Activated naive CD4-positive, alpha-beta T cell treated with anti-CD3 and anti-CD28 coated beads, Interleukin-2, amount 10 ng/mL, durations not matched to agents 7 days and 5 days (primary cell): Measurements from ENCODE around the gene SCEL.
"Not testable (repeated sequence)": the region's sequence is repeated elsewhere in the genome, so short reads cannot be mapped to it uniquely, and the experiment has no call there.

Source experiments
- CTCF ChIA-PET: fragments of 350-600 bp; sonication (Branson Sonifier 250); formaldehyde crosslinking; loops from one replicate; lab custom pipeline; 2021; ENCODE audit warnings: antibody characterized with exemption; lab: Charles Lee
- DNase-seq: peaks from one replicate; pipeline ENCODE4 v3.0.0-alpha.2; 2020
- H3K27ac Mint-ChIP-seq: one replicate; pipeline ENCODE4 v1.8.0; 2021; ENCODE audit warnings: mild to moderate bottlenecking, moderate library complexity, mixed read lengths
- H3K27me3 Mint-ChIP-seq: one replicate; pipeline ENCODE4 v1.8.0; 2021; ENCODE audit warnings: mild to moderate bottlenecking, mixed read lengths
- H3K36me3 Mint-ChIP-seq: one replicate; pipeline ENCODE4 v1.8.0; 2021; ENCODE audit warnings: mixed read lengths
- H3K4me1 Mint-ChIP-seq: one replicate; pipeline ENCODE4 v1.8.0; 2021; ENCODE audit warnings: mixed read lengths
- H3K4me3 Mint-ChIP-seq: one replicate; pipeline ENCODE4 v1.8.0; 2021; ENCODE audit warnings: mild to moderate bottlenecking, moderate library complexity, mixed read lengths
- H3K9me3 Mint-ChIP-seq: one replicate; pipeline ENCODE4 v1.8.0; 2021; ENCODE audit warnings: mixed read lengths

Gene SCEL

DNA sequence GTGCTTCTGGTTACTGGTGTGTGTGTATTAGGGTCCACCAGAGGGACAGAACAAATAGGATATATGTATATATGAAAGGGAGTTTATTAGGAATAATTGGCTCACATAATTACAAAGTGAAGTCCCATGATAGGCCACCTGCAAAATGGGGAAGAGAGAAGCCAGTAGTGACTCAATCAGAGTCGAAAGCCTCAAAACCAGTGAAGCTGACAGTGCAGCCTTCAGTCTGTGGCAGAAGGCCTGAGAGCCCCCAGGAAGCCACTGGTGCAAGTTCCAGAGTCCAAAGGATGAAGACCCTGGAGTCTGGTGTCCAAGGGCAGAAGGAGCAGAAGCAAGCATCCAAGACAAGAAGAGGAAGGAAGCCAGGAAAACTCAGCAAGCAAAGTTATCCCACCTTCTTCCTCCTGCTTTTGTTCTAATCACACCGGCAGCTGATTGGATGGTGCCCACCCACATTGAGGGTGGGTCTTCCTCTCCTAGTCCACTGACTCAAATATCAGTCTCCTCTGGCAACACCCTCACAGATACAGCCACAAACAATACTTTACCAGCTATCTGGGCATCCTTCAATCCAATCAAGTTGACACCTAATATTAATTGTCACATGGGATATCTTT, 21.7 kb upstream of the SCEL start:
- CTCF ChIA-PET: no interaction called here
- Mint-ChIP-seq H3K36me3 (no peaks in the 10 kb centered on the region), H3K9me3 (no peaks in the 10 kb centered on the region), H3K27ac (no peak overlapping the region), H3K4me1 (no peaks in the 10 kb centered on the region), H3K27me3 (no peaks in the 10 kb centered on the region), H3K4me3 (no peak overlapping the region)
- no peak for DNase-seq

DNA sequence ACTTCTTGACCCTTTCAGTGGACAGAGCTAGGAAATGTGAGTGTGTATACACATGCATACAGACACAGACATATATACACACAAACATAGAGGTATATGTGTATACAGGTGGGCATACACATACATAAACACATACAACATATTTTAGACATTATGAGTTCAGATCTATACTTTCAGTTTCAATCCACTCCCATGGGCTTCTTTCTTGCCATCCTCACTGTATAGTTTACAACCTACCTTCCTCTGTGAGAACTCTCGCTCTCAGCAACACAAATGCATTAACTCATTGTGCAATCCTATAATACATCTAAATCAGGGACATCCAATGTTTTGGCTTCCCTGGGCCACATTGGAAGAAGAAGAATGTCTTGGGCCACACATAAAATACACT, 21.2 kb upstream of the SCEL start:
- Mint-ChIP-seq H3K27me3 (no peaks in the 10 kb centered on the region), H3K4me3 (no peak overlapping the region), H3K27ac (no peak overlapping the region), H3K9me3 (no peaks in the 10 kb centered on the region), H3K4me1 (no peaks in the 10 kb centered on the region), H3K36me3 (no peaks in the 10 kb centered on the region)
- no peak for DNase-seq
- CTCF ChIA-PET: no interaction called here

DNA sequence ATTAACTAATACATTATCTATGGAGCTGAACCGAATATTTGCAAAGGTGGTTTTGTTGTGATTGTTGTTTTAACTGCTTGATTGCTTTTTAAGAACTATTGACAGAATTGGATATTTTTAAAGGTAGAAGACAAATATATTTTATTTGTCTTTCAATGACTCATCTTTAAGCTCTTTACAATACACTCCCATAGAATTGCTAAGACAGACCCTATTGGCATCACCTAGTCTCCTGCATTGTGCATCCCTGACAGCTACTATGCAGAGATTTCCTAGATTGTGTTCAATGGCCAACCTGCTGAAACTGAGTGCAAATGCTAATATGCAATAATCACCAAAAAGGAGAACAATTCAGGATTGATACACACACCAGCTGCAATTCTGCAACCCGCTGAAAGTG, 19.7 kb upstream of the SCEL start:
- no peak for DNase-seq
- no peaks in the 10 kb centered on the region for H3K9me3 Mint-ChIP-seq
- H3K4me1 Mint-ChIP-seq: no peaks in the 10 kb centered on the region
- H3K27me3 Mint-ChIP-seq: no peaks in the 10 kb centered on the region
- CTCF ChIA-PET: interaction anchor here (1.0 kb wide), 1 partner anchor 9 kb away, joined by 3 read pairs; no protein-coding TSS in a partner anchor
- H3K4me3 Mint-ChIP-seq: no peak overlapping the region
- H3K36me3 Mint-ChIP-seq: no peaks in the 10 kb centered on the region
- no peak overlapping the region for H3K27ac Mint-ChIP-seq

DNA sequence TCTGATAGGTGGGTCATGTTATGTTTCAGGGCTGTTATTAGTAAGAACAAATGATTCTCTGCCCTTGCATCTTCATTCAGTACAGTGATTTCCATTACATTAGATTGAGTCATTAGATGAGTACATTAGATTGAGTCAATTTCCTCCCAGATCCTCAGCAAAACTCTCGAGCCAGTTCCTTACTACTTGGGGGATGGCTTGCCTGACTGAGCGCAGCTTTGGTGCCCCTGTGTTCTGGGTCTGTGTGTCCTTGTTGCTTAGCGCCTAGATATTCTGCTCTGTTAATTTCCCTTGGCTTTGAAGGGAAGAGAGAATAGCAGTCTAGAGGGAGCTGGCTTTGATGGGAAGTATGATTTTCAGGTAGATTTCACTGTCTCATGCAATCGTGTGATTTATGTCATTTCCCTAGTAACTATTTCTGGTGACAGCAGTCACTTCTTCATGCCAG, 19.1 kb upstream of the SCEL start:
- no peak for DNase-seq
- peaks cover 3% of the 10 kb centered on the region for H3K27me3 Mint-ChIP-seq
- CTCF ChIA-PET: interaction anchor here (1.0 kb wide), 1 partner anchor 10 kb away, joined by 3 read pairs; no protein-coding TSS in a partner anchor
- H3K4me3 Mint-ChIP-seq: no peak overlapping the region
- no peaks in the 10 kb centered on the region for H3K36me3 Mint-ChIP-seq
- no peak overlapping the region for H3K27ac Mint-ChIP-seq
- no peaks in the 10 kb centered on the region for H3K9me3 Mint-ChIP-seq
- H3K4me1 Mint-ChIP-seq: no peaks in the 10 kb centered on the region

DNA sequence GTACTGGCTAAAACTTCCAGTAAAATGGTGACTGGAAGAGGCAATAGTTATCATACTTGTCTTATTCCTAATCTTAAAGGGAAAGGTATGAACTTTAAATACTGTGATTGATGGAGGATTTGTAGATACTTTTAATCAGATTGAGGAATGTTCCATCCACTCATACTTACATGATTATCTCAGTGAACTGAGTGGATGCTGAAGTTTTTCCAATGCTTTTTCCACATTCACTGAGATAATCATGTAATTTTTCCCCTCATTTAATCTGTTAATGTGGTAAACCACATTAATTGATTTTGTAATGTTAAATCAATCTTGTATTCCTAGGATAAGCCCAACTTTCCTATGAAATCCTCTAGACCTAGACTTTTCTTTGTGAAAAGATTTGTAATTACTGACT, 17.2 kb upstream of the SCEL start:
- Mint-ChIP-seq H3K27ac (no peak overlapping the region), H3K9me3 (no peaks in the 10 kb centered on the region), H3K4me1 (no peaks in the 10 kb centered on the region), H3K27me3 (peaks cover 3% of the 10 kb centered on the region), H3K36me3 (no peaks in the 10 kb centered on the region), H3K4me3 (no peak overlapping the region)
- DNase-seq: no peak
- CTCF ChIA-PET: no interaction called here

DNA sequence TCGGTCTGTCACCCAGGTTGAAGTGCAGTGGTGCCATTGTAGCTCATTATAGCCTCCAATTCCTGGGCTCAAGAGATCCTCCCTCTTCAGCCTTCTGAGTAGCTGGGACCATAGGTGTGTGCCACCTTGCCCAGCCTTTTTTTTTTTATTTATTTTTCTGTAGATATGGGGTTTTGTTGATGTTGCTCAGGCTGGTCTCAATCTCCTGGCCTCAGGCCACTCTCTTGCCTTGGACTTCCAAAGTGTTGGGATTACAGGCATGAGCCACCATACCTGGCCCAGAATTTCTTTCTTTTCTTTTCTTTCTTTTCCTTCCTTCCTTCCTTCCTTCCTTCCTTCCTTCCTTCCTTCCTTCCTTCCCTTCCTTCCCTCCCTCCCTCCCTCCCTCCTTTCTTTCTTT, 16.1 kb upstream of the SCEL start:
- H3K4me3 Mint-ChIP-seq, H3K27ac Mint-ChIP-seq, CTCF ChIA-PET, DNase-seq, H3K27me3 Mint-ChIP-seq, H3K36me3 Mint-ChIP-seq, H3K9me3 Mint-ChIP-seq, H3K4me1 Mint-ChIP-seq: not testable (repeated sequence)

DNA sequence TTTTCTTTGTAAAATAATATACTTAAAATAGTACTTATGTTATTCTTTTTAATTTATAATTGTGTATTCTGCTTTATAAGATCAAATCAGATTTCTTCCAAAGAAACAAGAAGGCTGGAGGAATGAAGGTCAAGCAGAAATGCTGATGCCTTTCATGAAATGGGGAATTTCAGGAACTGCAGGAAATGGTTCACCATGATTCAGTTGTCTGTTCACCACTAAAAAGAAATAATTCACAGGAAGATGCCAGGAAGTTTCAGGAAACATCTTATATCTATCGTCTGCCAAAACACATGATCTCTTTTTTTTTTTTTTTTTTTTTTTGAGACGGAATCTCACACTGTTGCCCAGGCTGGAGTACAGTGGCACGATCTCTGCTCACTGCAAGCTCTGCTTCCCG, 15.7 kb upstream of the SCEL start:
- Mint-ChIP-seq H3K4me3 (no peak overlapping the region), H3K36me3 (no peaks in the 10 kb centered on the region), H3K27me3 (peaks cover 3% of the 10 kb centered on the region), H3K4me1 (no peaks in the 10 kb centered on the region), H3K27ac (no peak overlapping the region), H3K9me3 (no peaks in the 10 kb centered on the region)
- DNase-seq: no peak
- CTCF ChIA-PET: no interaction called here

DNA sequence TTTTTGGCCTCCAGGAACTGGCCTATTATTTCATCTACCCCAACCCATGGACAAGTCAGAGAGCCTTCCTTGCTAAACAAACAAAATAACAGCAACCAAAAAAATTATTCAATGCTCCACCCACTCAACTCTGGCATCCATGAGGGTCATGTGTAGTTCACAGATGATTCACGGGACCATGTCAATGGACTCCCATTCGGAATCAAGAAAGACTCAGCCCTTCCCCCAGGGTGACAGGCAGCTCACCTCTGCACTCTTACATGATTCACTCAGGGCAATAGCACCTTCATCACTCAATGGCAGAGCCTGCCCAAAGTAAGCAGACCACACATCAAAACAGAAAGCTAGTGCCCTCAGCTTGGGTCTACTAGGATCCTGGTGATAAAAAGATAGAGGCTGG, 14.3 kb upstream of the SCEL start:
- DNase-seq: no peak
- no peaks in the 10 kb centered on the region for H3K9me3 Mint-ChIP-seq
- H3K27ac Mint-ChIP-seq: no peak overlapping the region
- H3K4me1 Mint-ChIP-seq: no peaks in the 10 kb centered on the region
- H3K36me3 Mint-ChIP-seq: no peaks in the 10 kb centered on the region
- no peak overlapping the region for H3K4me3 Mint-ChIP-seq
- CTCF ChIA-PET: no interaction called here
- H3K27me3 Mint-ChIP-seq: peaks cover 3% of the 10 kb centered on the region

DNA sequence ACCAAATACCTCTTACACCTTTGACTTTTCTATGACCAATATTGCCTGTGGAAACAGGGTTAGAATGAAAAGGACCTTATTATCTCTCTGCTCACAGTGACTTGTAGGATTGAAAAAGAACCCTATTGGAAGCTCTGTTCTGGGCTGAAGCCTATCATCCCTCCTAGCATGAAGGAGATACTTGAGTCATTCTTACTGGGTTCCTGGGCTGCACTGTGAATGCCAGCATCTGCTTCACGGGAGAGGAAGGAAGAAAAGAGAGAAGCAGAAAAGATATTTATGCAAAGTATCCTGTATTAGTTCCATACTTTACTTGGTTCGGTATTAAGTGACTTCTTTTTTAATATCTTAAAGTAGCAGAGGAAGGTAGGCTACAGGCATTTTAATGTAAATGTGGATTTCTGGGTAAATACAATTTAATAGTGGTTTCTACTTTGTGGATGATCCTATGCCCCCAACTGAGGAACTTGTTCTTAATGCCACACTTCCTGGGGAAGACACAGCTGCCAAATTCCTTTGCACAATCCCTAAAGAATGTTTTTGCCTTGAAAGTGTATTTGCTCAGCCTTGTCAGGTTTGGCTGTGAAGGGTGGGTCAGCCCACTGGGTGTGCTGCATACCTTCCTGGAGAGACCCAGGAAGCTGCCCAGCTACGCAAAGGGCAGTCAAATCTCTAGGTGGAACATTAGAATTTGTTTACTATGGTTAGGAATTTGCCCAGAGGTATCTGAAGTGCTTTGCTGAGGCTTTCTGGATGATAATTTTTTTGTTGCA, 13.7 kb upstream of the SCEL start:
- Mint-ChIP-seq H3K27ac (no peak overlapping the region), H3K36me3 (no peaks in the 10 kb centered on the region), H3K4me3 (no peak overlapping the region), H3K4me1 (no peaks in the 10 kb centered on the region), H3K9me3 (no peaks in the 10 kb centered on the region), H3K27me3 (peaks cover 3% of the 10 kb centered on the region)
- no peak for DNase-seq
- CTCF ChIA-PET: no interaction called here

DNA sequence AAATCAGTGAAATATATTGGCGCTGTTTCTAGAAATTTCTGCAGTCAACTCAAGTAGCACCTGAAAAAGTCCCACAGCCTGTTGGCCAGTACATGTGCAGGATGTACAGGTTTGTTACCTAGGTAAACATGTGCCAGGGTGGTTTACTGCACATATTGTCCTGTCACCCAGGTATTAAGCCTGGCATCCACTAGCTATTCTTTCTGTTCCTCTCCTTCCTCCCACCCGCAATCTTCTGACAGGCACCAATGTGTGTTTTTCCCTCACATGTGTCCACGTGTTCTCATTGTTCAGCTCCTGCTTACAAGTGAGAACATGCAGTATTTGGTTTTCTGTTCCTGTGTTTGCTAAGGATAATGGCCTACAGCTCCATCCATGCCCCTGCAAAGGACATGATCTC, 13.1 kb upstream of the SCEL start:
- H3K36me3 Mint-ChIP-seq: no peaks in the 10 kb centered on the region
- H3K9me3 Mint-ChIP-seq: no peaks in the 10 kb centered on the region
- H3K4me1 Mint-ChIP-seq: no peaks in the 10 kb centered on the region
- peaks cover 3% of the 10 kb centered on the region for H3K27me3 Mint-ChIP-seq
- no peak overlapping the region for H3K27ac Mint-ChIP-seq
- no peak overlapping the region for H3K4me3 Mint-ChIP-seq
- DNase-seq: no peak
- CTCF ChIA-PET: no interaction called here

DNA sequence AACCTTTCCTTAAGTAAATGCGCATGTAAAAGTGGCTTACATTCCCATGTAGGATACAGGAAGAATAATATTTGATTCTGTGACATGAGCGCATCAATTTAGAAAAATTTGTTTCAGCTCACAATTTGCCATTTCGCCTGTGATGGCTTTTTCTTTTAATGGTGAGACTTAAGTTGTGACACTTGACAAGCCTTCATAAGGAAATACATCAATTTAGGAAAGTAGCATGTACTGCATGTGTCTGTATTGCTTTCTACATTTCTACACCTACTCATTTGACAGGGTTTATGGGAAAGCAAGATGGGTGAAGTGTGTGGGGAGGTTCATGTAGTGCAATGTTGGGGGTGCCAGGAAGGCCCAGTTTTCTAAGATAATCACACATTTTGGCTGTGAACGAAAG, 12.1 kb upstream of the SCEL start:
- no peak overlapping the region for H3K27ac Mint-ChIP-seq
- CTCF ChIA-PET: no interaction called here
- no peaks in the 10 kb centered on the region for H3K36me3 Mint-ChIP-seq
- H3K27me3 Mint-ChIP-seq: peaks cover 3% of the 10 kb centered on the region
- H3K4me3 Mint-ChIP-seq: no peak overlapping the region
- no peak for DNase-seq
- H3K4me1 Mint-ChIP-seq: no peaks in the 10 kb centered on the region
- H3K9me3 Mint-ChIP-seq: no peaks in the 10 kb centered on the region

DNA sequence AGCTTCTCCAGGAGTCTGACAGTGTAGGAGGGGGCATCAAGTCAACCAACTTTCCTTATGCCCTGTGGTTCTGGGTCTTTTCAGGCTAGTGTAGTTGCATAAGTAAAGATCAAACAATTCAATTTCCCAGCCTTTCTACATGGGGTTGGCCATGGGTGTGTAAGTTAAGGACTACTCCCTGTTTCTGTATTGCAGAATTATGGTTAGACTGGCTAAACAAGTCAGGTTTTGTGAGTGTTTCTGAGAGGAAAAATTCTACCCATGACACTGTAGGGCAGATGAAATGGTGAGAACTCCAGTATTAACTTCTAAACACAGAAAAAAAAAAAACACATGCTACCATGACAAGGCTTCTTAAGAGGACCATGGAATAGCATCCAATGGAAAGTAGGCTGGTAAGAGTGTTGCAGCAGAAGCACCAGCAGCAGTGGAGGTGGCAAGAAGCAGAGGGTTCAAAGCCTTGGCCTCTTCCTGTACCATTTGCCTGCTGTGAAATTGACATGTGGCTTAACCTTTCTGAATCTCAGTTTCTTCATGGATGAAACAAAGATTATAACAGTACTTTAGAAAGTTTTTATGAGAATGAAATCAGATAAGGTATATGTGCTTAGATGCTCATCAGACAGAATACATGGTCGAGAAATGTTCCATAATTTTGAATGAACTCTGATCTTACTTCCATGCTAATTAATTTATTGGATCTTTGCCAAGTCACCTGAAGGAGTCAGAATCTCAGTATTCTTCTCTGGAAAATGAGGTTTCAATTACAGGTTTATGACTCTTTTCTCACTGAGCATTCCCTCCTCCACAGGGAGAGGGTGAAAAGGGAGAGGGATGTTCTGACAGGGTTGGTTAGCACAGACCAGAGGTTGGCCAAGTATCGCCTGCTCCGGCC, 11.4 kb upstream of the SCEL start:
- H3K27ac Mint-ChIP-seq: no peak overlapping the region
- H3K36me3 Mint-ChIP-seq: no peaks in the 10 kb centered on the region
- DNase-seq: no peak
- H3K9me3 Mint-ChIP-seq: no peaks in the 10 kb centered on the region
- H3K4me3 Mint-ChIP-seq: no peak overlapping the region
- CTCF ChIA-PET: no interaction called here
- peaks cover 3% of the 10 kb centered on the region for H3K27me3 Mint-ChIP-seq
- no peaks in the 10 kb centered on the region for H3K4me1 Mint-ChIP-seq

DNA sequence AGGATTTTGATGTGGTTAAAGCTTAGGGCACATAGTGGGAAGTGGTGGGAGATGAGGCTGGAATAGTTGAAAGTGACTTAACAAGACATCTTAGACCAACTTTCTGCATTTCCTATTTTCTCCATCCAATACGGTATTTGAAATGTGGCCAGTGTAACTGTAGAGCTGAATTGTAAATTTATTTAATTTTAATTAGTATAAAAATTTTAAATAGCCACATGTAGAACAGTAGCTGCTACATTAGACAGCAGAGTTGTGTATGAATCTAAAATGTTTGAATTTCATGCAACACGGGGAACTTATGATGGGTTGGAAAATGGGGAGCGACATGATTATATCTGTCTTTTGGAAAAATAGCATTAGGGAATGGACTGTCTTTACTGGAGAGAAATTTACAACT, 7.1 kb upstream of the SCEL start:
- CTCF ChIA-PET: interaction anchor here (1.0 to 1.5 kb wide), 2 partner anchors 10 to 12 kb away, joined by 3 to 4 read pairs; no protein-coding TSS in a partner anchor
- H3K9me3 Mint-ChIP-seq: no peaks in the 10 kb centered on the region
- no peak overlapping the region for H3K4me3 Mint-ChIP-seq
- DNase-seq: no peak
- H3K4me1 Mint-ChIP-seq: no peaks in the 10 kb centered on the region
- no peaks in the 10 kb centered on the region for H3K36me3 Mint-ChIP-seq
- no peaks in the 10 kb centered on the region for H3K27me3 Mint-ChIP-seq
- no peak overlapping the region for H3K27ac Mint-ChIP-seq

DNA sequence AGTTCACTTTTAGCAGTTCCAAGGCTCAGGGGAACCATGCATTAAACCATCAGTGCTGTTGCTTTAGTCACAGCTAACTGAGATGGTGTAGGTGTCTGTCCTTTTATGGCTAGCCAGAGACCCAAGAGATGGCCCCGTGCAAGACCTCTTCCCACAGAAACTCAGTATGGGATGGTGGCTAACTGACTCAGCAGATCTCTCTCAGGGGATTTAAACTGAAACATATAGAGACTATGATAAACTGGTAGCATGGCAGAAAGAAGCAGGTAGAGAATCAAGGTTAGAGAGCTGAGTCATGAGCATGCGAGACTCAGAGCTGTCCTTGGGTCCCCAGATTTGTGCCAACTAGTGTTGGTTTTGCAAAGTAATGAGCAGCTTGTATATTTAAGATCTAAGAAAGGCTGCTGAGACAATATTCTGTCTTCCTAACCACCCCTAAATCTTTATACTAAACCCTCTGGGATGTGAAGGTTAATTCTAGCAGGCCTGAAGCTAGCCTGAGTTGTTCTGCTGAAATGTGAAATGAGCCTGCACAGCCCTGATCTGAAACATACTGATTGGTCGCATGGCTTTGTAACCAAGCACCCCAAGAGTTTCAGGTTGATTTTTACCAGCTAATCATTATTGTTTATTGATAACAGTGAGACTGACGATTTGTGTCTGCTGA, 6.5 kb upstream of the SCEL start:
- no peaks in the 10 kb centered on the region for H3K9me3 Mint-ChIP-seq
- no peaks in the 10 kb centered on the region for H3K4me1 Mint-ChIP-seq
- H3K27me3 Mint-ChIP-seq: peaks cover under 1% of the 10 kb centered on the region
- no peak for DNase-seq
- no peaks in the 10 kb centered on the region for H3K36me3 Mint-ChIP-seq
- CTCF ChIA-PET: interaction anchor here (1.0 to 1.5 kb wide), 2 partner anchors 10 to 12 kb away, joined by 3 to 4 read pairs; no protein-coding TSS in a partner anchor
- no peak overlapping the region for H3K4me3 Mint-ChIP-seq
- H3K27ac Mint-ChIP-seq: no peak overlapping the region
